ENCODE results near the gene APOM.

Gene APOM

DNA sequence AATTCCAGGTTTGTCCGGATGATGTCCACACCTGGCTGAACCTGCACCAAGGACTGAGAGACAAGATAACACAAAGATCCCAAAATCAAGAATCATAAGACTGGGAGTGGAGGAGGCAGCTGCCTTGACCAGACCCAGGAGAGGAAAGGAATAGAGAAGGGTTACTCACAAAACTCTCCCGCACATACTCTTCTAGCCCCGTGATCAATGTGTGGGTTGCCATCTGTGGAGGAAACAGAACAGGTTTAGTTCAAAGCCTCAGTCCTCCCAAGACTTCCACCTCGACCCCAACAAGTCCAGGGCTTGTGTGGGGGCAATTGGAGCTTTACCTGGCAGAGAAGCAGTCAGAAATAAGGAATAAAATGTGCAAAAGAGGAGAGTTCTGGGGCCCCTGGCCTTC is 14.3 kb upstream of the APOM start:
- no peak for TF ChIP-seq CTCF (IDR thresholded peaks at IDR 0.05; ENCODE audit: extremely low read depth, insufficient read depth, missing control alignments)
- in situ Hi-C loops (cut with MboI; ENCODE audit: low pct_unique_long_range_greater_than_20kb, low sequenced_read_pairs, unreplicated experiment): no loop called here
- no peak for DNase-seq (ENCODE audit: low spot score)

GRCh38 chr6:31642798-31643570 is 12.7 kb upstream of the APOM start:
- TF ChIP-seq CTCF (IDR thresholded peaks at IDR 0.05; ENCODE audit: extremely low read depth, insufficient read depth, missing control alignments): no peak
- DNase-seq (ENCODE audit: low spot score): no peak
- in situ Hi-C loops (cut with MboI; ENCODE audit: low pct_unique_long_range_greater_than_20kb, low sequenced_read_pairs, unreplicated experiment): no loop called here

DNA sequence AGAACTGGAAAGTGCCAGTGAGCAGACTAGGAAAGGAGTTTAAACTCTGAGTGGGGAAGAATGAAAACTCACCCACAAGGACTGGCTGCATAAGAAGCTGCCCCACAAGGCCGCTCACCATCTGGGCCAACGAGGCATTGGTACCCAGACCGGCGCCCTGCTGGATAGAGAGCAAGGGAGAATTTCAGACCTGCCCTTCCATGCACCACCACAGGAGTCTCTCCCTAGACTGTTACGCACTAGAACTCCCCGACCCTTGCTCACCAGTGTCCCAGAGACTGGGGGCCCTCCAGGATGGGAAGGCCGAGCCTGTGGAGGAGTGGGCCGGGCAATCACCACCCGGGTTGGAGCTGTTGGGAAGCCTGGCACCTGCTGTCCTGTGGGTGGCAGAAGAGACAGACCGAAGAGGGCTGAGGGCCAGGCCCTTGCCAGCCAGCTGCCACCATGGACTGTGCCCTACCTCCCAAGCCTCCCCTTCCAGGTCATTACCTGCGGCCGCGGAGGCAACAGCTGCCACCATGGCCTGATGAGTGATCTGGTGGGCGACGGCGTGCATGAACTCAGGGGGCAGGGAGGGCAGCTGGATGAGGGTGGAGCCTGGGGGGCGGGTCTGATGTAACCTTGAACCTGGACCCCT is 11.8 kb upstream of the APOM start:
- in situ Hi-C loops (cut with MboI; ENCODE audit: low pct_unique_long_range_greater_than_20kb, low sequenced_read_pairs, unreplicated experiment): no loop called here
- no peak for TF ChIP-seq CTCF (IDR thresholded peaks at IDR 0.05; ENCODE audit: extremely low read depth, insufficient read depth, missing control alignments)
- DNase-seq (ENCODE audit: low spot score): no peak

GRCh38 chr6:31645325-31645724 is 10.4 kb upstream of the APOM start:
- TF ChIP-seq CTCF (IDR thresholded peaks at IDR 0.05; ENCODE audit: extremely low read depth, insufficient read depth, missing control alignments): no peak
- in situ Hi-C loops (cut with MboI; ENCODE audit: low pct_unique_long_range_greater_than_20kb, low sequenced_read_pairs, unreplicated experiment): no loop called here
- DNase-seq (ENCODE audit: low spot score): no peak

DNA sequence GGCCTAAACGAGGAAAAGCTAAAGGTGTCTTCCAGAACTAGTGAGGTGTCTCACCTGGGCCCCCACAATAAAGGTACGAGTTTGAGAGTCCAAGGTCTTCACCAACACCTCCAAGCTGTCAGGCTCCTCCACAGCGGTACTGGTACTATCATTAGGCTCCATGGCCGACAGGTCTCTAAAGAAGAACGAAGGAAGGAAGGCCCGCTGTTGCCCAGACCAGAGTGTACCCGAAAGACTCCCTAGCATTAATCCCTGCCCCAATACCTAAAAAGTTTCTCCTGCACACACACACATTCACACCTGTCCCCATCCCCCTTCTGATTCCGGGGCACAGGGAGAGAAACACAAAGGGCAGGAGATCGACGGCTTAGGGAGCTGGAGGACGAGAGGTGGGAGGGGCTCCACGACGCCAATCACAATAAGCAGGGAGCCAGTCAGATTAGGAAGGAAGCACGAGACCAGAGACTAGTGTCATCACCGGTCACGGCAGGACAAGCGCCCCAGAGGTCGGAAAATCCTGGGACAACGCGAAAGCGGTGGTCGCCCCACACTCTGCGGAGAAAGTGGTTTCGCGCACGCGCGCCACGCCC is 4.0 kb upstream of the APOM start:
- in situ Hi-C loops (cut with MboI; ENCODE audit: low pct_unique_long_range_greater_than_20kb, low sequenced_read_pairs, unreplicated experiment): no loop called here
- DNase-seq (ENCODE audit: low spot score): peak; percentile 73
- no peak for TF ChIP-seq CTCF (IDR thresholded peaks at IDR 0.05; ENCODE audit: extremely low read depth, insufficient read depth, missing control alignments)

DNA sequence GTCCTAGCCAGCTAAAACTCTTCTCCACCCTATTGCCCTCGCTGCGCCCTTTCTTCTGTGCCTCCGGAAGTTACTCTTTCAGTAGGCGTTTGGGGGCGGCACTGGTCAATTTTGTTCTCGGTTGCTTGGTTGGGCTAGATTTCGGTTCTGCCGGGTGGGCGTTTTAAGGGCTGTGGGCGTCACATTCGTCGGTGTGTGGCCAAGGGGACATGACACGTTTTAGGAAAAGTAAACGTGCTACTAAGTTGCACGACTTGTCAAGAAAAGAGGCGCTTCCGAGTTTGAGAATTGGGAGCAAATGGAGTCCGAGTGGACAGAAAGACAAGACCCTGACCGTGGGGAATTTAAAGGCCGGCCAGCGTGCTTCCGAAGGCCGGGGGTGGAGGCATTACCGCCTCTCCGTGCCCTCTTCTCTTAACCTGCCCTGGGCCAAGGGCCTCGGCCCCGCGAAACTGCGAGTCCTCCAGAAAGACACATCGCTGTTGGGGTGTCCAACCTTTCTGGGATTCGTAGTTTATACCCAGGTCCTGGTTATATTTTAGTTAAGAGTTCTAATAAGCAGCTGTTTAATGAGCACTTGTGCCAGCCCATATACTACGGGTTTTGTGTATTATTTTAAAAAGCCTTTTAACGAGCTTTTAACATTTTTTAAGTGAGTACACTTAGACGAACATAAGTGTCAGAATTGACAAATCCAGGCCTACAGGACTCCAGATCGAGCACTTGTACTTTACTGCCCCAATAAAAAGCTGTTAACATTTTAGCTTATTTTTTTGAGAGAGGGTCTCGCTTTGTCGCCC is 2.6 kb upstream of the APOM start:
- peak; percentile 93 for DNase-seq (ENCODE audit: low spot score)
- in situ Hi-C loops (cut with MboI; ENCODE audit: low pct_unique_long_range_greater_than_20kb, low sequenced_read_pairs, unreplicated experiment): no loop called here
- no peak for TF ChIP-seq CTCF (IDR thresholded peaks at IDR 0.05; ENCODE audit: extremely low read depth, insufficient read depth, missing control alignments)

Measured in GM13977 (cell line).